B cell (primary cell): ENCODE data around the gene TOP2B.

Experiments used
- CTCF ChIP-seq: fragments of 200-600 bp; IDR thresholded peaks from one replicate; pipeline ENCODE4 v1.8.0; 2022; ENCODE audit warnings: antibody characterized with exemption, mild to moderate bottlenecking
- EZH2 ChIP-seq: IDR thresholded peaks from 2 replicates; pipeline ENCODE4 v1.6.1; 2012; ENCODE audit warnings: borderline replicate concordance, low read depth, mild to moderate bottlenecking, moderate library complexity, low read length; ENCODE audit not compliant: insufficient read depth, poor library complexity, severe bottlenecking

- TF ChIP-seq CTCF = no peak
- no peak for TF ChIP-seq EZH2
These were observed 567 bp downstream of the TOP2B start for GRCh38 chr3:25663869-25664811.
